ENCODE results near the gene TTC1. TPM values are rescaled to one million over a fixed set of nuclear protein-coding genes. Genes with fewer than 3 reads are reported as not detected.

Gene TTC1
- total RNA-seq, 1 experiment from 2014 or later = 57.1 TPM

DNA sequence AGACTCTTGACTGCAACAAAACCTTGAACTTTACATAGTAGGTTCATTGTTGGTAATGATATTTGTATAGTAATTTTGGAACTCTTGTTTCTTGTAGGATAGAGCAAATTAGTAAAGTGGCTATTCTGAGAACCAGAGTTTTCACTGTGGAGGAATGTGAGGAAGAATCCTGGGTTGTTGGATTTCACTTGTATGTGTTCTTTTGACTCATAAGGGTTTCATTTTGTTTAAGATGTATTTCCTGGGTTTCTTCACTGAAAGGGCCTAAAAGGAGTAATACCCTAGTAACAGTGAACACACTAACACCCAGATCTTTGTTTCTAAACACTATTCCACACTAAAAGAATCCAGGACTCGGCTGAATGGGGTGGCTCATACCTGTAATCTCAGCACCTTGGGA lies 20.1 kb downstream of the TTC1 start:
- DNase-seq (ENCODE audit: low read depth, low spot score) = no peak
- in situ Hi-C loops (cut with HindIII; ENCODE audit: low pct_unique_long_range_greater_than_20kb, low sequenced_read_pairs) = no loop called here

DNA sequence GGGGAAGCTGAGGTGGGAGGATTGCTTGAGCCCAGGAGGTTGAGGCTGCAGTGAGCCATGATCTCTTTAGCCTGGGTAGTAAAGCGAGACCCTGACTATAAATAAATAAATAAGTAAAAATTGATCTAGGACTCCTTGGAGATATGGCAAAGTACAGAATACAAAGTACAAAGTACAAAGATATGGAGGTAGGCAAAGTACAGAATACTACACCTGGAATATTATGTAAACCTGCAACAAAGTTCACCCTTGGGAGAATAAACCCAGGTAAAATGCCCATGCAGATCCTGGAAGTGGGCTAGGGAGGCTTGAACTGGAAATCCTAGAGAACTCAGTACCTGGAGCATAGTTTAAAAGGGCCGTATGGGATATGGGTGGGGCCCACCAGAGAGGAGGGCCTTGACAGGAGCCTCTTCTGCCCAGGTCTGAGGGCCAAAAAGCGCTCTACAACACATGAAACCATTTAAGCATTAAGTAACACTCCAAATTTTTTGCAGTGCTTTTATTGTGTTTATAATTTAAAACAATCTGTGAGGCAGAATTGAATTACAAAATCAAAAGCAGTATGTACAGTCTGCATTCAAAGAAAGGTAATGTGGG lies 20.7 kb downstream of the TTC1 start:
- in situ Hi-C loops (cut with HindIII; ENCODE audit: low pct_unique_long_range_greater_than_20kb, low sequenced_read_pairs) = no loop called here
- no peak for DNase-seq (ENCODE audit: low read depth, low spot score)

DNA sequence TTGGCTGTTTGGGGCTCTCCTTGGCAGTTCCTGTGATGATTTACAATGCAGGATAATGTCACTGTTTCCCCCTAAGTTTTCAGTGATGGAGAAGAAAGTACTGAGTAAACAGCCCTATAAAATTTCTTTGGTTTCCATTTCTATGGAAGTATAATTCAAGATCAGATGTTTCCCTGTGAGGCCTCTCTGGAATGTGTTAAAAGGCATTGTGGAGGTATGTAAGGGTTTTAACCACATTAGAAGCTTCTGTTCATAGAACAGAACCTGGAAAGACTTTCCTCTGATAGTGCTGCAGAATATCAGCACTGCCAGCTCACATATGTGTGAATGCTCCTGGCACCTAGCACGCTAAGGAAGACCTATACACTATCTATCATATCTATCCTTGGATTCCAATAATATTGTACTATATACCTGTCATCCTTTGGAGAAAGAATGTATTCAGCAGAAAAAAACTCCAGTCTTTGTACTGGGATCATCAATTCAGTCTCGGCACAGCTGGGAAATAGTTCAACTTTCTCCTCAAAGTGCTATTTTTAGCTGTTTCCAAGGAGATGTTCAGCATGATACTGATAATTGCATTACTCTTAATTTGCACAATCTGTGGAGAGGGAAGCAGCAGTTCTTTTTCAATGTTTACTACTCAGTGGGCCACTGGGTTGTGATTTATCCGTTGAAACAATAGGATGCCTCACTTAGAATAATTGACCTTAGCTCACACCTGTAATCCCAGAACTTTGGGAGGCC lies 21.9 kb downstream of the TTC1 start:
- no peak for DNase-seq (ENCODE audit: low read depth, low spot score)
- in situ Hi-C loops (cut with HindIII; ENCODE audit: low pct_unique_long_range_greater_than_20kb, low sequenced_read_pairs) = no loop called here

DNA sequence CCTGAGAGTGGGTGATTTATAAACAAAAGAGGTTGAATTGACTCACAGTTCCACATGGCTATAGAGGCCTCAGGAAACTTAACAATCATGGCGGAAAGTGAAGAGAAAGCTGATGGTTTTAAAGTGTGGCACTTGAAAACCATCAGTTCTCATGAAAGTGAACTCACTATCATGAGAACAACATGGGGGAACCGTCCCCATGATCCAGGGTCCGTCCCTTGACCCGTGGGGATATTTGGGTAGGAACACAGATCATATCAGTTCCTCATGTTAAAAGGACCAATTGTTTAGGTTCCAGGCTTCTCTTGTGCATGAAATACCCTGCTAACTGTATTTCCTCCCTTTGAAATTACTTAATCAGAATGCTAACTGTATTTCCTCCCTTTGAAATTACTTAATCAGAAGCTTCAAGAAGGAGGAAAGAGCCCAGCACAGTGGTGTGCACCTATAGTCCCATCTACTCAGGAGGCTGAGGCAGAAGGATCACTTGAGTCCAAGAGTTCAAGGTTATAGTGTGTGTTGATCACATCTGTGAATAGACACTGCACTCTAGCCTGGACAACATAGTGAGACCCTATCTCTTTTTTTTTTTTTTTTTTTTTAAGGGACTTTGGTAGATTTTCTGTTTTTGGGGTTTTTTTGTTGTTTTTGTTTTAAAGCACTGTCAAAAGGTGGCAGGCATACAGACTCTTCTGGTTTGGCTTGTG lies 24.8 kb downstream of the TTC1 start:
- no peak for DNase-seq (ENCODE audit: low read depth, low spot score)
- in situ Hi-C loops (cut with HindIII; ENCODE audit: low pct_unique_long_range_greater_than_20kb, low sequenced_read_pairs) = no loop called here

DNA sequence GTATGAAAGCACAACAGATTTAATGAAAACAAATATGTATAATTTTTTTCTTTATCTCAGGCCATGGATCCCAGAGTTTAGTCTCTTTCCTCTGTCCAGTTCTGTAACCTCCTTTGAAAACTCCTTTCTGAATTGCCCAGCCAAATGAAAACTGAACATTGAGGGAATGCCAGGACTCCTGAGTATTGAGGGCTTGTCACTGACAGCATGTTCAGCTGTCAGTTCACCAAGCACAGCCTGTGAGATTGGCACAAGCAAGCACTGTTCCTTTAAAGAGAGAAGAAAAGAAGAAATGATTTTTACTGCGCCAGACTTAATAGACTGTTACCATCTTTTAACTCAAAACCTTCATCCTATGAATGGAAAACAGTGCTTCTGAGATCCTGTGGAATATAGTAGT lies 27.3 kb downstream of the TTC1 start:
- in situ Hi-C loops (cut with HindIII; ENCODE audit: low pct_unique_long_range_greater_than_20kb, low sequenced_read_pairs) = no loop called here
- DNase-seq (ENCODE audit: low read depth, low spot score) = no peak

DNA sequence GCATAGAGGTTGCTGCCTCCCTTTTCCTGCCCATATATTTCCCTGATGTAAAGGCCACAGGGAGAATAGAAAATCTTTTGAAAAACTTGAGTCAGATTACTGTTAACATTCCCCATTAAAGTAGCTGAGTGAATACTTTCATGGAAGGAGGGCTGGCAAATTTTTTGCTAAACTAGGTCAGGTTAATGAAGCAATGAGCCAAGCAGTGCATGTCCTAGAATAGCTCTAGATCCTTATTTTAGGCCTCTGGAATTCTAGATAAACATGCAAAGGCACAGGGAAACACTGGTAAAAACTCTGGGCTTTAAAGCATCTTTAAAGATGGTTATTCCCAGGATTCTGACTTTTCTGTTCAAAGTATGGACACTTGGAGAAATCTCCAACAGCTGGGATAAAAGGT lies 27.9 kb downstream of the TTC1 start:
- in situ Hi-C loops (cut with HindIII; ENCODE audit: low pct_unique_long_range_greater_than_20kb, low sequenced_read_pairs) = no loop called here
- no peak for DNase-seq (ENCODE audit: low read depth, low spot score)

DNA sequence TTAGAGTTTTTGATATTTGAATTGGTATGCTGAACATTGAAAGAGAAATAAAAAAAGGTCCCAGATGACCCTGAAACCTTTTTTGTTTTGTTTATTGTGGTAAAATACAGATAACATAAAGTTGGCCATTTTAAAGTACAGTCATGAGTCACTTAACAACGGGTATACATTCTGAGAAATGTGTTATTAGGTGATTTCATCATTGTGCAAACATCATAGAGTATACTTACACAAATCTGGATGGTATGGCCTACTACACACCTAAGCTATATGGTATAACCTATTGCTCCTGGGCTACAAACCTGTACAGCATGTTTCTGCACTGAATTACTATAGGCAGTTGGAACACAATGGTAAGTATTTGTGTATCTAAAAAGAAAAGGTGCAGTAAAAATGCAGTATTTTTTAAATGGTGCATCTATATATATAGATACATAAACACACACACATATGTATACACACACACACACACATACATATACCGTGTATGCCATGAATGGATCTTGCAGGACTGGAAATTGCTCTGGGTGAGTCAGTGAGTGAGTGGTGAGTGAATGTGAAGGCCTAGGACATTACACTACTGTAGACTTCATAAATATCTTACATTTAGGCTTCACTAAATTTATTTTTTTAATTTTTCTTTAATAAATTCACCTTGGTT lies 31.0 kb downstream of the TTC1 start:
- in situ Hi-C loops (cut with HindIII; ENCODE audit: low pct_unique_long_range_greater_than_20kb, low sequenced_read_pairs) = no loop called here
- DNase-seq (ENCODE audit: low read depth, low spot score) = no peak

DNA sequence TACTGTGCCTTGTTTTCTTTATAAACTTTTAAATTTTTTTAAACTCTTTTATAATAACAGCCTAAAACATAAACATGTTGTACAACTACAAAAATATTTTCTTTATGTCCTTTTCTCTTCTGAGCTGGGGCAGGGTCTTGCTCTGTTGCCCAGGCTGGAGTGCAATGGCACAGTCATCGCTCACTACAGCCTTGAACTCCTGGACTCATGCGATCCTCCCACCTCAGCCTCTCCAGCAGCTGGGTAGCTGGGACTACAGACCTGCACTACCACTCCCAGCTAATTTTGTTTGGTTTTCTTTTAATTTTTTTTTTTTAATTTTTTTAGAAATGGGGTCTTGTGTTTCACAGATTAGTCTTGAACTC lies 31.5 kb downstream of the TTC1 start:
- DNase-seq (ENCODE audit: low read depth, low spot score) = no peak
- in situ Hi-C loops (cut with HindIII; ENCODE audit: low pct_unique_long_range_greater_than_20kb, low sequenced_read_pairs) = no loop called here

DNA sequence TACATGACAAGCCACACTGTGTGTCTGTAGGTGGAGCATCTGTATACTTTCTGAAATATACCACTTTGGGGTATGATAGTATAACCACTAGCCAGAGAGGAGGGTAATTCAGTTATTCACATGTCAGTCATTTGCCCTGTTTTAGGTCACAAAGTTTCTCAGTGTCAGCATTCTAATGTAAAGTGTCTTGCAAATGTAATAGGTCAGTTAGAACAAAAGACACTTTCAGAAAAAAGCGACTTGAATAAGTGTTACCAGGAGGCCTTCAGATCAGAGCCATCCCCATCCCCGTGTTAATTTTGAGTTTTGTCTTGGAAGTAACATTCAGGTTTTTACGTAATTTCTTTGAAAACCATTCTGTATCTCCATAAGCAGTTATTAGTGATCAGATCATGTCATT lies 33.7 kb downstream of the TTC1 start:
- in situ Hi-C loops (cut with HindIII; ENCODE audit: low pct_unique_long_range_greater_than_20kb, low sequenced_read_pairs) = no loop called here

DNA sequence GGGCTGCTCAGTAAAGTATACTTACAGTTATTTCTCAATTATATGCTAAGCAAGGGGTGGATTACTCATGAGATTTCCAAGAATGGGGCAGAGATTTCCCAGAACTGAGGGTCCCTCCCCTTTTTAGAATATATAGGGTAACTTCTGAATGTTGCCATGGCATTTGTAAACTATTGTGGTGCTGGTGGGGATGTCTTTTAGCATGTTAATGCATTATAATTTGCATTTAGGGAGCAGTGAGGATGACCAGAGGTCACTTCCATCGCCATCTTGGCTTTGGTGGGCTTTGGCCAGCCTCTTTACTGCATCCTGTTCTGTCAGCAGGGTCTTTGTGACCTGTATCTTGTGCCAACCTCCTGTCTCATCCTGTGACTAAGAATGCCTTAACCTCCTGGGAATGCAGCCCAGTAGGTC lies 35.5 kb downstream of the TTC1 start:
- no peak for DNase-seq (ENCODE audit: low read depth, low spot score)
- in situ Hi-C loops (cut with HindIII; ENCODE audit: low pct_unique_long_range_greater_than_20kb, low sequenced_read_pairs) = no loop called here

More for the DNA sequence above, 33.7 kb downstream of the TTC1 start:
- peak; percentile 26 for DNase-seq (ENCODE audit: low read depth, low spot score)

DNA sequence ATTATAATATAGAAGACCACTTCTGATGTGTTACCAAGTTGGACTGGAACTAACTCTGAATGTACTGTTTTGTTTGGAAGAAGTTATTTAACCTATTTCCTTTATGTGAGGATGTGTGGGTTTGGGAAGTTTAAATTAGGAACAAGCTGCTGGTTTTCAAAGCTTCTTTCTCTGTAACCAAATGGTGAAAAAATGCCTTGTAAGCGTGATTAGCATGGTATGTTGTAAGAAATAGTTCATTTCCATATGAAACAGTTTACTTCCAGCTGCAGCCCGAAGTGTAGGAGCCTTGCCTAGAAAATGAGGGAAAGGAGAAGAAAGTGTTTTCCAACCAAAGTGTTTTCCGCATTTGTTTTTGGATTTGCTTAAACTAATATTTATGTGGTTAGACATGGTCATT lies 36.0 kb downstream of the TTC1 start:
- in situ Hi-C loops (cut with HindIII; ENCODE audit: low pct_unique_long_range_greater_than_20kb, low sequenced_read_pairs) = no loop called here
- DNase-seq (ENCODE audit: low read depth, low spot score) = no peak

DNA sequence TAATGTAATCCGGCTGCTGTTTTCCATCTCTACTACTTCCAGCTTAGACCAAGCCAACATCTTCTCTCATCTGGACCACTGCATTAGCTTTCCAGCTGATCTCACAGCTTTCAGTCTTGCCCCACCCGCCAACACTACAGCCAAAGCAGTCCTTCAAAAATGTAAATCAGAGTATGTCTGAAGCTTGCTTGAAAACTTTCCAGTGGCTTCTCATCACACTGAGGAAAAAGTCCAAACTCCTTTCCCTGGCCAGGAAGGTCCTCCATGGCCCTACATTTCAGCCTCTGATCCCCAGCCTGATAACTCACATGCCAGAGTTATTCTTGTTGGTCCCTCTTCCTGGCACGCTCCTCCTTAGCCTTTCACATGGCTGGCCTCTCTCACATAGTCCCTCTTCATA lies 38.5 kb downstream of the TTC1 start:
- DNase-seq (ENCODE audit: low read depth, low spot score) = no peak
- in situ Hi-C loops (cut with HindIII; ENCODE audit: low pct_unique_long_range_greater_than_20kb, low sequenced_read_pairs) = no loop called here

DNA sequence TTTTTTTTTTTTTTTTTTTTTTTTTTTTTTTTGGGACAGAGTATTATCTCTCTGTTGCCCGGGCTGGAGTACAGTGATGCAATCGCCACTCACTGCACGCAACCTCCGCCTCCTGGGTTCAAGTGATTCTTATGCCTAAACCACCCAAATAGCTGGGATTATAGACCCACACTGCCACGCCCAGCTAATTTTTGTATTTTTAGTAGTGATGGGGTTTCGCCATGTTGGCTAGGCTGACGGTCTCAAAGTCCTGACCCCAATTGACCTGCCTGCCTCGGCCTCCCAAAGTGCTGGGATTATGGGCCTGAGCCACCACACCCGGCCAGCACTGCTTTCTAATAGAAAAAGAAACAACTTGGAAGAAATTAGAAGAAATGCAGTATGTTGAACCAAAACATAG lies 39.2 kb downstream of the TTC1 start:
- no peak for DNase-seq (ENCODE audit: low read depth, low spot score)
- in situ Hi-C loops (cut with HindIII; ENCODE audit: low pct_unique_long_range_greater_than_20kb, low sequenced_read_pairs) = no loop called here

DNA sequence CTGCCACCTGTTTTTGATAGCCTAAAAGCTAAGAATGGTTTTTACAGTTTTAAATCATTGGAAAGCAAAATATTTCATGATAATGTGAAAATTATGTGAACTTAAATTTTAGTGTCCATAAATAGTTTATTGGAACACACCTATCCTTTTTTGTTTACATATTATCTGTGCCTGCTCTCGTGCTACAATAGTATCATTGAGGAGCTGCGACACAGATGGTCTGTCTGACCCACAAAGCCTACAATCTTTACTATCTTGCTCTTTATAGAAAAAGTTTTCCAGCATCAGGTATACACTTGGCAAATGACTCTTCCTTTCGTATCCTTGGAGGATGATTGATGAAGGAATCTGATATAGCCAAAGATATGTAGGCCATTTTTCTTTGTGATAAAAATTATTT lies 40.2 kb downstream of the TTC1 start:
- in situ Hi-C loops (cut with HindIII; ENCODE audit: low pct_unique_long_range_greater_than_20kb, low sequenced_read_pairs) = no loop called here
- DNase-seq (ENCODE audit: low read depth, low spot score) = no peak

DNA sequence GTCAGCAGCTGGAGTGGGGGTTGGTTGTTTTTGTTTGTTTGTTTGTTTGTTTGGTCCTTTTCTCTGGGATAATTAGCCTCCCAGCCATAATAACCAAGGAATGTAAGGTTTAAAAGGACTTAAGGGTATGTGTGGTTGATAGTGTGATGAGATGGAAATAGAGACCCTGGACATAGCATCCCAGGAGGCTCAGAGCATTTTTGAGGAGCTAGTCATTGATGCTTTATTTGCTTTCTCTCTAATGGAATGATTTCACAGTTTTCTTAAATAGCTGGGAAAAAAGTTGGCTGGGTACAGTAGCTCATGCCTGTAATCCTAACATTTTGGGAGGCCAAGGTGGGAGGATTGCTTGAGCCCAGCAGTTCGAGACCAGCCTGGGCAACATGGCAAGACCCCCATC lies 45.1 kb downstream of the TTC1 start:
- in situ Hi-C loops (cut with HindIII; ENCODE audit: low pct_unique_long_range_greater_than_20kb, low sequenced_read_pairs) = no loop called here
- no peak for DNase-seq (ENCODE audit: low read depth, low spot score)

DNA sequence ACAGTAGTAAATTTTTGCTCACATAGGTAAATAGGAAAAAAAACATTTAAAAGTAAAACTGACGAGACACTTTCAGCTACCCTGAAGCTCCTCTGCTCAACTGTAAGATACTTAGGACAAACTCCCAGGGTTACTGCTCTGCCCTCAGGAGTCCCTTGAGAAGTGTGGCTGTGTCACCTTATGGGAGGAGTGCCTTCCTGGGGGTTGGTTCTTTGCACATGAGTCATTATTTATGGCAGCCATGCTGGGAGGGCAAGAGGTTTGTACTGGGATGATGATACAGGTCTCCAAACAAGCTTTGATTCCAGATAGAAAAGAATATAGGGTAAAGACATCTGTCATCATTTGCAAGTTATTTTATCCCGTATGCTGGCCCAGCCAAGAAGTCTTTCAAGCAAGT lies 45.9 kb downstream of the TTC1 start:
- in situ Hi-C loops (cut with HindIII; ENCODE audit: low pct_unique_long_range_greater_than_20kb, low sequenced_read_pairs) = no loop called here
- no peak for DNase-seq (ENCODE audit: low read depth, low spot score)

DNA sequence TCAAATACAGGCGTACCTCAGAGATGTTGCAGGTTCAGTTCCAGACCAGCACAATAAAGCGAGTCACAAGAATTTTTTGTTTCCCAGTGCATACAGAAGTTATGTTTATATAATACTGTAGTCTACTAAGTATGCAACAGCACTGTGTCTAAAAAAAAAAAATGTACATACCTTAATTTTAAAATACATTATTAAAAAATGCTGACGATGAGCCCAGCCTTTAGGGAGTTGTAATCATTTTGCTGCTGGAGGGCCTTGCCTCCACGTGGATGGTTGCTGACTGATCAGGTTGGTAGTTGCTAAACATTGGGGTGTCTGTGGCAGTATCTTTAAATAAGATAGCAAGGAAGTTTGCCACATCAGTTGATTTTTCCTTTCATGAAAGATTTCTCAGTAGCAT lies 48.3 kb downstream of the TTC1 start:
- in situ Hi-C loops (cut with HindIII; ENCODE audit: low pct_unique_long_range_greater_than_20kb, low sequenced_read_pairs) = no loop called here
- no peak for DNase-seq (ENCODE audit: low read depth, low spot score)

DNA sequence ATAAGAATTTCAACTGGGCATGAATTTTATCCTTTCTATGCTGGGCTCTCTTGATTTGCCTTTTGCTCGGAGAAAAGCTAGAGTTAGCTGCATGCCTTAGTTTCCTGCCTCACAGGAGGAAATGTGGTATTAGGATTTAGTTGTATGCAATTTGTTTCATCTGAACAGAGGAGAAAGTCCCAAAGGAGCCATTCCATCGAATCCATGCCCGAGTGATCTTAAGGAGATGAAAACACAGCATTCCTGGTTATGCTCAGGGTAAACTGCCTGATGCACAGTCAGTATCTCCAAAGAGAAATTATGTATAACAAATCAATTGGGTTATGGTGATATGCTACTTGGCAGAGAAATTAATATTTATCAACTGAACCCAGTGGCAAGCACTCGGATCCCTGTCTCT lies 51.1 kb downstream of the TTC1 start:
- DNase-seq (ENCODE audit: low read depth, low spot score) = no peak
- in situ Hi-C loops (cut with HindIII; ENCODE audit: low pct_unique_long_range_greater_than_20kb, low sequenced_read_pairs) = no loop called here

DNA sequence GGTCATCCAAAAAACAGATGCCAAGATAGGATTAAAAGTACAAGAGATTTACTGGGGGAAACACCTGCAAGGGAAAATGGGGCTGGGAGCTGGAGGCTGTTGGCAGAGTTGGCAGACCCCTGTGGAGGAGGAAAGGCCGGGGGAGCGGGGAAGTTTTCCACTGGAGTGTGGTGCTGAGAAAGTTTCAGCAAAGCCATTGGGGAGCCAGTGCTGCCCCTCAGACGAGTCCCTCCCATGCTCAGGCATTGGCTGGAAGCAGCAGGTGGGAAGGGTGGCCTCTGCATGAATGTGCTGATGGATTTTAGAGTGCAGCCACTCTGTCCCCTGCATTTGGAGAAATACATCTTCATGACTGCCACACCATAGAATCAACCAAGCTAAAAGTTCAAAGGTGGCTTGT lies 52.8 kb downstream of the TTC1 start:
- in situ Hi-C loops (cut with HindIII; ENCODE audit: low pct_unique_long_range_greater_than_20kb, low sequenced_read_pairs) = no loop called here
- no peak for DNase-seq (ENCODE audit: low read depth, low spot score)

Data from SK-MEL-5 (cell line).